ENCODE data around the gene HOTAIR.

The HOTAIR gene

DNA sequence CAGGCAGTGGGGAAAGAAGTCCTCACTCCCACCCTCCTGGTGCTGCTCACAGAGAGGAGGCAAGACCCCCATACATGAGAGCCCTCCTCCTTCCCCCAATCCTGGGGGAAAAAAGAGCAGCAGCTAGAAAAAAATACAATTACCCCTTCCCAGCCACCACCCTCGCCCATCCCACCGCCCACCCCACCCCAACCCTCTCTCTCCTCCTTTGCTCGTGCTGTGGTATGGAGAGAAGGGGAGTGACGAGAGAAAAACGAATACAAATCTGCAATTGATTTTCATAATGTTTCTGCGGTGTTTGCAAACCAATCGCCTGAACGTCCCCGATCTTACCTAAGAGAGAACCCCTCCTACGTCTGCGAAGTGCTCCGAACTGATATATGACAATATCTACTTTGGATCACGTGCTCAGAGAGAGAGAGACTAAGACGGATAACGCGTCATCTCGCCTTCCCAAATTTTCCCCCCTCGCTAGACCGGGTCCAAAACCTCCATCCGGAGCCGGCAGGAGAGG, 2.0 kb downstream of the HOTAIR start, which contains the start of gene HOXC11:
HOXC11 (plus strand) TSS at position 405 of the 514 bp plus-strand sequence. CDS start 116 bp downstream, outside the sequence.
- no peak for TF ChIP-seq GATA3 (IDR thresholded peaks at IDR 0.05; ENCODE audit: low read depth, low read length)
- TF ChIP-seq GATA2 (IDR thresholded peaks at IDR 0.05; ENCODE audit: low read depth, low read length), result no peak

DNA sequence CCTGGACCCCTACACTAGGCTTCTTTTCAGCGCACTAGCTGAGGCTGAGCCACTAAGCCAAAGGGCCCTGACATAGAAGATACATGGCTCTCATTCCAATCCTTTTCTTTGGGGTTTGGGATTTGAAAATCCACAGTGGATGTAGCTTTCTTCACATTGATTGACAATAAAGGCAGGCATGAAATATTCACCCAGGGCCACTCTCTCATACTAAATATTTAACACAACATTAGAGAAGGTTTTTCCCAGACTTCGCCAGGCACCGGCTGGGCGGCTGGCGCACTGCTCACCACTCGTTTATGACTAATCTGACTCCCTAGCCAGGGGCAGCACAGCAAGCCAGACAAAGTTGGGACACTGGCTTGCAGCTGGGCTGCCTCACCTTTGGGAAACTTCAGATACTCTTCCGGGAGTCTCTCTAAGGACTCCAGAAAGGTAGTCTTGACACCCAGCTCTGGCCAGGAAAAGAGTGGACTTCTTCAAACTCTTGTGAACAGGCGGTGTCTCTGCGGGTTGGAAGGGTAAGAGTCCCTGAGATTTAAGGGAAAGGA, 2.5 kb downstream of the HOTAIR start:
- no peak for TF ChIP-seq GATA2 (IDR thresholded peaks at IDR 0.05; ENCODE audit: low read depth, low read length)
- TF ChIP-seq GATA3 (IDR thresholded peaks at IDR 0.05; ENCODE audit: low read depth, low read length), result no peak

DNA sequence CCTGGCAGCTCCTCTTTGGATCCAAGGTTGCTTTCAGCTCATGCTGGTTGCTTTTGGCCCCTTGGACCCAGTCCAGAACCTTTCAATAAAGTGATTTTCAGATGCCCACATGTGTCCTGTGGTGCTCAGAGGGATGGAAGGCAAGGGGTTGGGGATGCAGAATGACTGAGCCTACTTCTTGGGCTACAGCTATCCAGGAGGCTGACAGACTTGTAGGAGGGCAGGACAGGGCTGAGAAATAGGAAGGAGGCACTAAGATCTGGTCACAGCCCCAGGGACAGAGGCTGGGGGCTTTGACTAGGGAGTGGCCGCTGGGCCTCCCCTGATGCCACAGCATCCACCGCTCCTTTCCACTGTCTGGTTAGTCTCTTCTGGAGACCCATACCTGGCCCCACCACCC, 3.1 kb downstream of the HOTAIR start:
- TF ChIP-seq GATA3 (IDR thresholded peaks at IDR 0.05; ENCODE audit: low read depth, low read length) (no peak), GATA2 (IDR thresholded peaks at IDR 0.05; ENCODE audit: low read depth, low read length) (no peak)

DNA sequence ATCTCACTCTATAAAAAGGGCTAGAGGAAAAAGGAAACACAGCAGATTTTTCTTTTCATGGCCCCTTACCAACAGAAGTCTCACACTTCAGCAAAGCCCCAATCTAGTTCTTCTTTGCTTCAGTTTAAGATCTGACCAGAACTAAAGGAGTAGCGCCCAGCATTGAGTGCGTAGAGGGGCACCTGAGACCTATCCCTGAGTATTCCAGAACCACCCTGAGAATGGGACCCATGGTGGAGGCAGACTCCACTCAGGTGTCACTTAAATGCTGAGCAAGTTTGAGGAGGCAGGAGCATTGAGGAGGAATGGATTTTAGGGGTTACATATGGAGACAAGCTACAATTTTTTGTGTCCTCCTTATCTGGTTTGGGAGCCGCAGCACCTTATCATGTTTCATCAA, 3.6 kb downstream of the HOTAIR start:
- TF ChIP-seq GATA2 (IDR thresholded peaks at IDR 0.05; ENCODE audit: low read depth, low read length), result no peak
- TF ChIP-seq GATA3 (IDR thresholded peaks at IDR 0.05; ENCODE audit: low read depth, low read length), result no peak

DNA sequence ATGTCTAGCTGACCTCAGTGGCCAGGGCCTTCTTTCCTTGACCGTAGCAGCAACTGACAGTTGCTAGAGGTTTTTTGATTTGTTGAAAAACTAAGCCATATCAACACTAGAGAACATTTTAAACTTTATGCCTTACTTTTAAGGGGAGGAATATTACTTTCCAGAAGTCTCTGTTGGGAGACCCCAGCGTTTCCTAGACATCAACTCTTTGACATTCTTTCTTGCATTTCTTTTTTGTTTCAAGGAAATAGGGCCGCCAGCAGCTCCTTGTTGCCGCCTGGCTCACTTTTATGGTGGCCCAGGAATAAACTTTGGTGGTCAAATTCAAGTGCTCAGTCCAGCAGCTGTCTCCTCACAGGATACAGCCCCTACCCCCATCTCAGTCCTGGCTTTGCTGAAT, 4.3 kb downstream of the HOTAIR start:
- TF ChIP-seq GATA2 (IDR thresholded peaks at IDR 0.05; ENCODE audit: low read depth, low read length) (no peak), GATA3 (IDR thresholded peaks at IDR 0.05; ENCODE audit: low read depth, low read length) (no peak)

DNA sequence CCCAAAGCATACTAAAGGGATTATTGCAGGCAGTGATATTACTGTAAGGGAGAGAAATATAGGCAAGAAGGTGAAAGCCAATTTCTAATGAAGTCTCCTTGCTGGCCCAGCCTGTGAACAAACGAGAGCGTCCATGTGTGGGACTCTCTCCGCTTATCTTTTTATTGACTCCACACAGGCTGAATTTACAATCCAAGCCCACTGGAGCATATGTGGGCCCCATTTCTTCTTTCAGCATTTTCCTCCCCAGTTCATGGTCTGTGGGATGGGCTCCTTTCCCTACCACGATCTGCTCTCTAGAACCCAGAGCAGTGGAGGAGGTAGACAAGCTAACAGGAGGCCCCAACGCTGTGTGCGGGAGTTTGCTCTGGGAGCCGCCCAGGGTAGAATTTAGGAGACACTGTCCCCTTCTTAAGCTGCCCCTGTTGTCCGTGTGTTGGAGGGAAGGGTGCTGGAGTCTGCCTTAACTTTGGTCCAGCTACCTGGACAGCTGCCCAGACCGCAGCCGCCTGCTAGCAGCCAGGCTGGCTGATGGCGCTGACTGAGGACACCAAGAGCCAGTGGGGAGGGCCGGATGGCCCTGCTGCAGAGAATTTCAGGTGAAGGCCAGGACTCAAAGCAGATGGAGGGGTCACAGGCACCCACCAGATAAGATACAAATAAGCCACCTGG, 5.0 kb downstream of the HOTAIR start:
- TF ChIP-seq GATA2 (IDR thresholded peaks at IDR 0.05; ENCODE audit: low read depth, low read length) (no peak), GATA3 (IDR thresholded peaks at IDR 0.05; ENCODE audit: low read depth, low read length) (no peak)

DNA sequence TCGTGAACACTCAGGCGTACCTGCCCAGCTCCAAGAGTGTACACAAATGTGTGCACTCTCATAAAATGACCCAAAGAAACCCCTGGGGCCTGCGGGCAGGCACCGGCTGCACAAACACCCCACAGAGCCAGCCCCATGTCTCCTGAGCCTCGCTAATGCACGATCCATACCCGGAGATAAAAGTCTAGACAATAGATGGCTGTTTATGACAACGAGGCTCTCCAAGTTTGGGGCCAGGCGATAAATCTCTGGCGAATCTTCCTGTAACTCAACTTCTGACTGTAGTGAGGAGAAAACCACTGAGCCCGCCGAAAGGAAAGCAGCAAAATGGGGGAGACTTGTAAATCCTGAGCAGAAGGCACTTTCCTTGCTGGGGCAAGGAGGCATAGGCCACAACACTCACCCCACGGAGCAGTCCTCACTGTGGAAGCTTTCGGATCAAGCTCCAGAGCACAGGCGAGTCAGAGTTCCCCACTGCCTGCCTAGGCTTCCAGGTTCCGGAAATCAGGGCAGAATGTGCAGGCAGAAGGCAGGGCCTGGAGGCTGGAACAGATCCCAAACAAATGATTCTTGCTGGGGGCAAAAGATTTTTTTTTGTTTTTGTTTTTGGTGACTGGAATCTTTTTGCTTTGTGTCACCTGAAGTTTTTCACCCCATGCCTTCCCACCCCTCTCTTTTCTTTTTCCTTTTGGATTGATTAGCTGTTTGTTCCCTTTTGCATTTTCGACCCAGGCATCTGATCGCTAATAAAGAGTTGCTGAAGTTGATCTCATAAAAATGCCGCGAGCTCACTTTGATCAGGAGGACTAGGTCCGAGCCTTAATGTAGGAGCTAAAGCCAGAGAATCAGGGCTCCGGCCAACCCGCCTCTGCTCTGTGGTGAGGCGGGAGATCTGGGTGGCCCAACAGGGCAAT, 6.3 kb downstream of the HOTAIR start:
- no peak for TF ChIP-seq GATA3 (IDR thresholded peaks at IDR 0.05; ENCODE audit: low read depth, low read length)
- TF ChIP-seq GATA2 (IDR thresholded peaks at IDR 0.05; ENCODE audit: low read depth, low read length), result no peak

DNA sequence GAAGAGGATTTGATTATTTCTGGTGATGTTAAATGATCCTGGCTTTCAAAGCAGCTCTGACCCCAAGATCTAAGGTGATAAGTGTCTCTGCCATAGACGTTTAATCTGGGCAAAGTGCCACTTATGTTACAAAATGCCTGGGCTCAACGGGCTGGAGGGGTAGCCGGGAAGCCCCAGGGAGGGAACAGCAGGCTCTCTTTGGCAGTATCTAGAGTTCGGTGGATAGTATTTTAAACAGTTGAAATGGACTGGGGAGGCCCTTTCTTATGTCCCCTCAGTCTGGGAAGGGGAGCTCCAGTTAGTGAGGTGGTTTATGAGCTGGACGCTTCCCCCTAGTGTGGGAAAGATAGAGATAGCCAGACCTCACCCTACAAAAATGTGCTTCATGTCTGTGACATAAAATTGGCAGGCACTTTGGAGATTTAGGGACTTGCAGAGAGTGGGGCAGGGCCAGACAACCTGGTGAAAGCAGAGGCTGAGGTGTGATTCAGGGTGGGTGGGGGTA, 7.3 kb downstream of the HOTAIR start:
- no peak for TF ChIP-seq GATA3 (IDR thresholded peaks at IDR 0.05; ENCODE audit: low read depth, low read length)
- 0 out of 2 replicates have a peak, but pooled peaks have one; percentile 5 for TF ChIP-seq GATA2 (IDR thresholded peaks at IDR 0.05; ENCODE audit: low read depth, low read length)

DNA sequence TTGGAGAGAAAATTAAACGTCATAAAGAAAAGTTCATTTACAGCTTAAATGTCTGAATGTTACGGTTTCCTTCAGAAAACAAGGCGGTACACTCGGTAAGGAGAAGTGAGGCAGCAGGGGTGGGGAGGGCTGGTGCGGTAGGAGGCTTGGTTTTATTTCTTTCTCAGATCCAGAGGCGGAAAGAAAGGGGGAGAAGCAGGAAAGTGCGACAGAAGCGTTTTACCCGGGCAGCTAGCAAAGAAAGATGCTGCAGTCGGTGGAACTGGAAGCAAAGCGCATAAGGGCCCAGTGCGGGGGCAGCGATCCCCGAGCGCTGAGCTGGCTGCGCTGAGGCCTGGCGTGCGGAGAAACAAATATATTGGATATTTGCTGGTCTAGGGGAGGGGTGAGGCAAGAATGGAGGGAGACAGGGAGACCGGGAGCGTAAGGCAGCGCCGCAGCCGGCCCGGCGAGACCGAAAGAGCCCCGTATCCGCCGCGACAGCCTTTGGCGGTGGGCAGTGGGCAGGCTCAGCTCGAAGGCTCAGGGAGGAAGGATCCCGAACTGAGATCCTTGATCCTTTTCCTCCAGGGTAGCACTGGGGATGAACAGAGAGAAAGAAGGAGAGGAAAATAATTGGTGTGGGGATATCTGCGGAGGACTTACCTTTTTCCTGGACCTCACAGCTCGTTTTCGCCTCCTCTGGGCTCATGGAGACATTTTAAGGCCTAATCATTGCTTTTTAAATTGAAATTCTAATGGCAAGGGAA, 8.2 kb downstream of the HOTAIR start:
- TF ChIP-seq GATA2 (IDR thresholded peaks at IDR 0.05; ENCODE audit: low read depth, low read length) (no peak), GATA3 (IDR thresholded peaks at IDR 0.05; ENCODE audit: low read depth, low read length) (no peak)

DNA sequence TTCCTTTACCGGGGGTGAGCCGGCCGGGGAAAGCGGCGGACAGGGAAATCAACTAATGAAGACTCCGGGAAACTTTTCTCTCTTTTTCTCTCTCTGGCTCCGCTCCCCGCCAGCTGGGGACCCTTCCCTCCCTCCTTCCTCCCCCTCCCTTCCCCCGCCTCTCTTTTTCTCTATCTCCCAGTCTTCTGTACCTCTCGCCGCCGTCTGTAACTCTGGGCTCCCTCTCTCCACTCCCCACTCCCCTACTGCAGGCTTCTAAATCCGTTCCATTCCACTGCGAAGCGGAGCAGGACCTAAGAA, 8.7 kb downstream of the HOTAIR start:
- TF ChIP-seq GATA3 (IDR thresholded peaks at IDR 0.05; ENCODE audit: low read depth, low read length) (no peak), GATA2 (IDR thresholded peaks at IDR 0.05; ENCODE audit: low read depth, low read length) (no peak)

DNA sequence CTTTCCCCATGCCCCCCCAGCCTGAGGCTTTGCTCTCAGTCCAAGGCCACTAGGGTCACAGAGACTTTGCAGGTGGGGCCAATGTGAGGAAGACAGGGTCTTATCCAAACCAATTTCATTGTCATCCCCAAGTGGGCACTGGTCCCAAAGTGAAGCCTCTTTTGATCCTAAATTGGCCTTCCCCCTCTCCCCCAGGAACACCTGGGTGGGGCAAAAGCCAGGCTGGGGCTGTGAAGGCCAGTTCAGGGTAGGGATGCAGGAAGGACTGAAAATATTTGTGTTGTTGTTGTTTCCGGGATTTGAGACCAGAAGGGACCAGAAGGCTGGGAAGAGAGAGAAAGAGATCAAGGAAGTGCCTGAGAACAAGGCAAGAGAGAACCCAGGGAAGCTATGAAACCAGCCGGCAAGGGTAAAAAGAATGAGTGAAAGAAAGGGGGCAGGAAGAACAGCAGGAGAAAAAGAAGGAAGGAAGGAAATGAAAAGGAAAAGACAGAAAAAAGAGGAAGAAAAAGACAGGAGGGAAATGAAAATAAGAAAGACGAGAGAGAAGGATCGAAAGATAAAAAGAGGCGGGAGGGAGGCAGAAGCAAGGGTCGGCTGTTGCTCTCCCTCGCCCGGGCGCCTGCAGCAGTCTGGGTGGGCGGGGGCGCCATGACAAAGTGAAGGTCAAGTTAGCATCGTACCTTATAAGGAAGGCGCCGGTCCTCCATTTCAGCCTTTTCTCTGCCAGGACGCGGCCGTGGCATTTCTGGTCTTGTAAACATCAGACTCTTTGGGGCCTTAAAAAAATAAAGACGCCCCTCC, 9.3 kb downstream of the HOTAIR start:
- TF ChIP-seq GATA3 (IDR thresholded peaks at IDR 0.05; ENCODE audit: low read depth, low read length) (no peak), GATA2 (IDR thresholded peaks at IDR 0.05; ENCODE audit: low read depth, low read length) (no peak)

DNA sequence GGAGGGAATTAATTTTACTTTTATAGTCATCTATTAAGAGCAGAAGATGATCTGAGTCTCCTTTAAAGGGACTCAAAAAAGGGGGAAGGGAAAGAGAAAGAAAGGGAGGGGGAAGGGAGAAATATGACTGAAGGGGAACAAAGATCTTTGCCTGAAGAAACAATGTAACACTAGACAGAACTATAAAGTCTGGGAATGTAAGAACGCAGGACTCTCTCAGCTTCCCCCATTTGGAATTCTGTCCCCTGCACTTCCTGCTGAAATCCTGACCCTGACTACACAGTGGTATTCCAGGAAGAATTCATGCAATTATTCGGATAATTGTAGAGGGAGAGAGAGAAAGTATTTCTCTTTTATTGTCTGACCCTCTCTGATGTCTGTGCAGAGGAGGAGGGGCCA, 10.4 kb downstream of the HOTAIR start:
- TF ChIP-seq GATA2 (IDR thresholded peaks at IDR 0.05; ENCODE audit: low read depth, low read length) (no peak), GATA3 (IDR thresholded peaks at IDR 0.05; ENCODE audit: low read depth, low read length) (no peak)

All from SH-SY5Y (cell line).